Keratinocyte (primary cell): ENCODE measurements around the gene INPP5E. TPM values are rescaled to one million over a fixed set of nuclear protein-coding genes. Genes with fewer than 3 reads are reported as not detected.

Source experiments
- DNase-seq: peaks from one replicate; pipeline ENCODE4 v3.0.0-alpha.2; 2011; ENCODE audit warnings: low read depth, missing footprints, low spot score
- FAIRE-seq: peaks from 2 replicates; lab custom pipeline; 2011; peaks lifted over from hg19 to GRCh38; lab: Jason Lieb, UNC
- H2AFZ ChIP-seq: 2 replicates; pipeline ENCODE4 v1.6.0; 2012; ENCODE audit warnings: low read length, control low read depth, inconsistent platforms; ENCODE audit not compliant: control insufficient read depth
- H3K27ac ChIP-seq: 2 replicates; pipeline ENCODE4 v1.5.1; 2011; ENCODE audit warnings: low read length; ENCODE audit not compliant: control insufficient read depth, insufficient read depth
- H3K27me3 ChIP-seq: 3 replicates; pipeline ENCODE4 v1.6.0; 2011; ENCODE audit warnings: low read length; ENCODE audit not compliant: control insufficient read depth, insufficient read depth; ENCODE audit errors: extremely low read depth
- H3K36me3 ChIP-seq, 2 experiments: 2 replicates in 1 of 2; 3 replicates in 1 of 2; pipeline ENCODE4 v1.5.1; 2011; ENCODE audit warnings: low read length in 2 of 2, mild to moderate bottlenecking in 1 of 2; ENCODE audit not compliant: control insufficient read depth in 2 of 2, insufficient read depth in 2 of 2; ENCODE audit errors: extremely low read depth in 1 of 2
- H3K4me1 ChIP-seq: 3 replicates; pipeline ENCODE4 v1.5.1; 2011; ENCODE audit warnings: low read length; ENCODE audit not compliant: control insufficient read depth, insufficient read depth; ENCODE audit errors: extremely low read depth
- H3K4me2 ChIP-seq: 3 replicates; pipeline ENCODE4 v1.6.0; 2011; ENCODE audit warnings: low read depth, low read length; ENCODE audit not compliant: control insufficient read depth, insufficient read depth; ENCODE audit errors: extremely low read depth
- H3K4me3 ChIP-seq, 3 experiments: fragments of 200-600 bp in 1 of 3; sonication (generic) in 1 of 3; 2 replicates in 2 of 3; 3 replicates in 1 of 3; pipeline ENCODE4 v1.5.1; 2011 to 2016; ENCODE audit warnings: low read length in 3 of 3, mild to moderate bottlenecking in 3 of 3, control low read depth in 2 of 3, inconsistent platforms in 1 of 3, low read depth in 1 of 3, mixed read lengths in 1 of 3, mixed run types in 1 of 3, moderate library complexity in 1 of 3; ENCODE audit not compliant: control insufficient read depth in 2 of 3, insufficient read depth in 2 of 3; ENCODE audit errors: extremely low read depth in 1 of 3
- H3K79me2 ChIP-seq: 2 replicates; pipeline ENCODE4 v1.6.0; 2012; ENCODE audit warnings: low read length; ENCODE audit not compliant: control insufficient read depth, insufficient read depth
- H3K9ac ChIP-seq: 3 replicates; pipeline ENCODE4 v1.6.0; 2011; ENCODE audit warnings: low read length; ENCODE audit not compliant: control insufficient read depth, insufficient read depth; ENCODE audit errors: extremely low read depth
- H3K9me1 ChIP-seq: 3 replicates; pipeline ENCODE4 v1.6.0; 2011; ENCODE audit warnings: low read length; ENCODE audit not compliant: control insufficient read depth, insufficient read depth; ENCODE audit errors: extremely low read depth
- H3K9me3 ChIP-seq: 2 replicates; pipeline ENCODE4 v1.5.1; 2012; ENCODE audit warnings: low read depth, low read length; ENCODE audit not compliant: control insufficient read depth
- H4K20me1 ChIP-seq: 3 replicates; pipeline ENCODE4 v1.6.0; 2011; ENCODE audit warnings: low read length; ENCODE audit not compliant: control insufficient read depth, insufficient read depth; ENCODE audit errors: extremely low read depth
- CTCF ChIP-seq, 3 experiments: IDR thresholded peaks in 1 of 3; conservative IDR thresholded peaks in 1 of 3; optimal IDR thresholded peaks in 1 of 3; 2 replicates in 2 of 3; 3 replicates in 1 of 3; pipeline versions ENCODE3 to v1.5.1; 2011; ENCODE audit warnings: low read length in 3 of 3, mild to moderate bottlenecking in 3 of 3, moderate library complexity in 2 of 3, control low read depth in 1 of 3, inconsistent platforms in 1 of 3; ENCODE audit not compliant: insufficient read depth in 2 of 3; ENCODE audit errors: extremely low read depth in 1 of 3
- EZH2 ChIP-seq: IDR thresholded peaks from one replicate; pipeline ENCODE4 v1.6.1; 2012; ENCODE audit warnings: inconsistent platforms, mild to moderate bottlenecking, low read length, moderate library complexity
- dilution Hi-C: fragments of 300-500 bp; cut with MboI; formaldehyde crosslinking; loops from one replicate; pipeline ENCODE4 v1.7.0; 2020; ENCODE audit warnings: low sequenced_read_pairs; ENCODE audit not compliant: extremely low pct_ligation_motif_present
- polyA plus RNA-seq, 5 experiments: library from polyadenylated mRNA; depleted of rRNA in 3 of 5; stranded (reverse) in 3 of 5; stranded (forward) in 1 of 5; unstranded in 1 of 5; fragments of >200 nt; gene quantifications; 1 replicate in 1 of 5; 2 replicates in 3 of 5; 3 replicates in 1 of 5; pipeline versions ENCODE4 v1.2.1 to v1.2.3, GENCODE V29; 2011 to 2012; ENCODE audit warnings: missing spikeins in 2 of 5, low read depth in 1 of 5, low replicate concordance in 1 of 5

The INPP5E gene
- polyA plus RNA-seq, 1 donor (not counting 4 experiments of a cell fraction or from before 2014, with no cell fraction given) = 4.4 TPM

DNA sequence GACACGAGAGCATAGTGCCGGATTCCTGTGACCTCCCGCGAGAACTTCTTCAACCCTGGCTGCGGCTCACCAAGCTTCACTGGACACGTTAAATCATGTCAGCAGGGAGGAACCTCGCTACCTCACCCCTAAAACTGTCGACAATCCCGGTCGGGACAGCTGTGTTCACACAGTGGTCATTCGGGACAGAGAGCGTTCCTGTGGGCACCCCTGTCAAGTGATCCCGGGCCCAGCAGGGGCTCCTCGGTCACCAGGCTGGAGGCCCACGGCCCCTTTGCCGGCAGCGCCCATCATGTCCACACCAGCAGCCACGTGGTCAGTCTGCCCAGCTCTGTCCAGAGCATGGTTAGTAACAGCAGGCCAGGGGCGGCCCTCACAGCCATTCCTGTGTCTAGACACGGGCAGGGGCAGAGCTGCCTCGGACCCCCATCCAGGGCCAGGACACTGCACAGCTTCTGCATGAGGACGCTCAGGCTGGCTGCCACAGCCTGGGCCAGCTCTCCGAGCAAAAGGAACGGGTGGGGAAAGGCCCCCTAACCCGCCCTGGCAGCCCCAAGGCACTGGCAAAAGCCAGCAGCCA is 3.5 kb downstream of the INPP5E start:
- FAIRE-seq = no peak
- TF ChIP-seq CTCF (optimal IDR thresholded peaks at IDR 0.05 in 1 of 3, IDR thresholded peaks at IDR 0.05 in 1 of 3, conservative IDR thresholded peaks at IDR 0.05 in 1 of 3; ENCODE audit: extremely low read depth in 1 of 3, insufficient read depth in 2 of 3, low read length in 3 of 3) (no peak), EZH2 (no peak)
- H3K36me3 ChIP-seq = peaks cover 8 to 20% of the 10 kb centered on the region in 2 experiments

DNA sequence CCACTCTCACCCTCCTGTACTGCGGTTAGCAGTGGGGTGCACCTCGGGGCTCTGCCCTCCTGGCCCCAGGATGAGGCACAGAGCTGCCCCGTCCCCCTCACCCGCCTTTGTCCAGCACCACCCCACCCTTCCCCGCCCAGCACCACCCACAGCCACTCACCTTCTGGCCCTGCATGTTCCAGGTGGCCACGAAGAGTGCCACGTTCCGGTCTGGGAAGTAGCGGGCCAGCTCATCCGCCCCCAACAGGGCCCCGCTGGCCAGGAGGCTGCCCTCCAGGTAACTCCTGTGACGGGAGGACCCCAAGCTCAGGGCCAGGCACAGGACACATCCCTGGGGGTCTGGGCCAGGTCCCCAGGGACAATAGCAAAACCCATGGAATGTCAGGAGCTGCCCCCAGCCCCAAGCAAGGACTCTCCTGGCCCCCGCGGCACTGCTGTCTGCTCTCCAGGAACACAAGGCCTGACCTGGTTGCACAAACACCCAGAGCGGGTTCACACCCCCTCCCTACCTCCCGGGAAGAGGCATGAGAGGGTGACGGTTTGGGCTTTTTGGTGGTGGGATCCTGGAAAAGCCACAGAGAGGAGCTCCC is 5.0 kb downstream of the INPP5E start:
- H3K79me2 ChIP-seq = peaks cover 59% of the 10 kb centered on the region
- no peak overlapping the region for H2AFZ ChIP-seq
- peaks cover 12% of the 10 kb centered on the region for H3K4me1 ChIP-seq
- dilution Hi-C loops = no loop called here
- TF ChIP-seq EZH2 = no peak
- TF ChIP-seq CTCF (optimal IDR thresholded peaks at IDR 0.05 in 1 of 3, IDR thresholded peaks at IDR 0.05 in 1 of 3, conservative IDR thresholded peaks at IDR 0.05 in 1 of 3; ENCODE audit: extremely low read depth in 1 of 3, insufficient read depth in 2 of 3, low read length in 3 of 3) = no peak
- H3K4me2 ChIP-seq = no peak overlapping the region
- FAIRE-seq = no peak
- DNase-seq = no peak
- peaks cover 4 to 20% of the 10 kb centered on the region in 2 experiments for H3K36me3 ChIP-seq
- H4K20me1 ChIP-seq = peaks cover 8% of the 10 kb centered on the region
- H3K27me3 ChIP-seq = no peaks in the 10 kb centered on the region
- H3K9me3 ChIP-seq = no peaks in the 10 kb centered on the region
- H3K27ac ChIP-seq = no peak overlapping the region
- H3K9ac ChIP-seq = no peak overlapping the region
- H3K4me3 ChIP-seq = no peak overlapping the region
- peaks cover 2% of the 10 kb centered on the region for H3K9me1 ChIP-seq

More for the DNA sequence above, 3.5 kb downstream of the INPP5E start:
- Histone ChIP-seq H2AFZ (no peak overlapping the region), H3K27me3 (no peaks in the 10 kb centered on the region), H3K9me3 (no peaks in the 10 kb centered on the region), H3K4me2 (no peak overlapping the region), H3K9me1 (peaks cover 2% of the 10 kb centered on the region), H3K9ac (no peak overlapping the region), H3K27ac (no peak overlapping the region), H4K20me1 (peaks cover 13% of the 10 kb centered on the region), H3K79me2 (peaks cover 59% of the 10 kb centered on the region), H3K4me3 (no peak overlapping the region), H3K4me1 (peaks cover 15% of the 10 kb centered on the region)
- DNase-seq = no peak
- dilution Hi-C loops = no loop called here
